PC-3 (cell line): ENCODE results near the gene PKNOX2. TPM values are rescaled to one million over a fixed set of nuclear protein-coding genes. Genes with fewer than 3 reads are reported as not detected.

Experiments
- ATAC-seq: fragments of 200-7000 bp; cut with Tn5 transposase; 2 replicates; pipeline ENCODE4 v1.9.1; 2020; ENCODE audit warnings: mild to moderate bottlenecking, moderate library complexity
- BruUV-seq: library from RNA; stranded (reverse); fragments of 400-500 nt; replicated peaks from 2 replicates; lab custom pipeline; 2021; lab: Mats Ljungman, UMichigan
- CTCF ChIA-PET: fragments of 300-600 bp; sonication (Branson Sonifier 250); formaldehyde crosslinking; loops from one replicate; lab custom pipeline; 2022; ENCODE audit warnings: antibody characterized with exemption; lab: Charles Lee
- POLR2A ChIA-PET: fragments of 300-600 bp; sonication (Branson Sonifier 250); formaldehyde crosslinking; loops from one replicate; lab custom pipeline; 2022; ENCODE audit warnings: antibody characterized with exemption; ENCODE audit not compliant: unreplicated experiment; lab: Charles Lee
- DNase-seq: peaks from one replicate; pipeline ENCODE4 v3.0.0-alpha.2; 2015
- H2AFZ ChIP-seq: fragments of 300-600 bp; sonication (generic); 2 replicates; pipeline ENCODE4 v1.6.0; 2016; ENCODE audit warnings: antibody characterized with exemption, low read length
- H3F3A ChIP-seq: fragments of 300-600 bp; sonication (generic); one replicate; pipeline ENCODE4 v1.6.0; 2017; ENCODE audit warnings: antibody characterized with exemption, low read length, control low read depth, mild to moderate bottlenecking; ENCODE audit not compliant: unreplicated experiment
- H3K27ac ChIP-seq: fragments of 300-600 bp; sonication (generic); 2 replicates; pipeline ENCODE4 v1.5.1; 2016; ENCODE audit warnings: mild to moderate bottlenecking, low read length
- H3K27me3 ChIP-seq: fragments of 300-600 bp; sonication (generic); 2 replicates; pipeline ENCODE4 v1.6.1; 2016; ENCODE audit warnings: low read length, mixed read lengths
- H3K36me3 ChIP-seq: fragments of 300-600 bp; sonication (generic); 2 replicates; pipeline ENCODE4 v1.6.1; 2016; ENCODE audit warnings: low read depth, mixed run types, low read length, mixed read lengths
- H3K4me1 ChIP-seq: fragments of 300-600 bp; sonication (generic); 2 replicates; pipeline ENCODE4 v1.5.1; 2016; ENCODE audit warnings: low read length; ENCODE audit not compliant: insufficient read depth
- H3K4me2 ChIP-seq: fragments of 300-600 bp; sonication (generic); 2 replicates; pipeline ENCODE4 v1.6.0; 2016; ENCODE audit warnings: low read length
- H3K4me3 ChIP-seq: fragments of 300-600 bp; sonication (generic); 2 replicates; pipeline ENCODE4 v1.5.1; 2016; ENCODE audit warnings: mild to moderate bottlenecking, low read length, mixed read lengths
- H3K79me2 ChIP-seq: fragments of 300-600 bp; sonication (generic); 2 replicates; pipeline ENCODE4 v1.6.1; 2017; ENCODE audit warnings: low read length, mixed read lengths
- H3K9ac ChIP-seq: fragments of 300-600 bp; sonication (generic); 2 replicates; pipeline ENCODE4 v1.6.0; 2016; ENCODE audit warnings: mild to moderate bottlenecking, low read length
- H3K9me2 ChIP-seq: fragments of 300-600 bp; sonication (generic); replicated peaks from 2 replicates; pipeline ENCODE4 v1.6.1; 2016; ENCODE audit warnings: mixed run types, low read length, mixed read lengths
- H3K9me3 ChIP-seq: fragments of 300-600 bp; sonication (generic); 2 replicates; pipeline ENCODE4 v1.6.1; 2016; ENCODE audit warnings: low read length, mixed read lengths
- H4K20me1 ChIP-seq: fragments of 300-600 bp; sonication (generic); 2 replicates; pipeline ENCODE4 v1.6.1; 2016; ENCODE audit warnings: low read length, mixed read lengths
- EZH2 ChIP-seq: fragments of 300-600 bp; sonication (generic); IDR thresholded peaks from one replicate; pipeline ENCODE4 v1.6.1; 2017; ENCODE audit warnings: antibody characterized with exemption, mild to moderate bottlenecking, low read length; ENCODE audit not compliant: unreplicated experiment
- EZH2phosphoT487 ChIP-seq: fragments of 300-600 bp; sonication (generic); IDR thresholded peaks from 2 replicates; pipeline ENCODE4 v1.6.1; 2018; ENCODE audit warnings: mild to moderate bottlenecking, antibody characterized with exemption, low read length, borderline replicate concordance
- intact Hi-C: fragments of 100-400 bp; cut with micrococcal nuclease; formaldehyde crosslinking; loops from 2 replicates; pipeline ENCODE4 v1.9.0; 2023
- total RNA-seq: library from RNA; depleted of rRNA; stranded (reverse); fragments of >200 nt; gene quantifications from 2 replicates; pipeline ENCODE4 v1.2.3, GENCODE V29; 2014
- TF ChIP-seq, protein P1 (sequence below): fragments of 300-600 bp; sonication (generic); conservative IDR thresholded peaks from 2 replicates; pipeline ENCODE4 v1.5.1; 2017; ENCODE audit warnings: antibody characterized with exemption, low read depth, mild to moderate bottlenecking, low read length

PKNOX2 gene
- total RNA-seq, 1 experiment from 2014 or later = not detected

DNA sequence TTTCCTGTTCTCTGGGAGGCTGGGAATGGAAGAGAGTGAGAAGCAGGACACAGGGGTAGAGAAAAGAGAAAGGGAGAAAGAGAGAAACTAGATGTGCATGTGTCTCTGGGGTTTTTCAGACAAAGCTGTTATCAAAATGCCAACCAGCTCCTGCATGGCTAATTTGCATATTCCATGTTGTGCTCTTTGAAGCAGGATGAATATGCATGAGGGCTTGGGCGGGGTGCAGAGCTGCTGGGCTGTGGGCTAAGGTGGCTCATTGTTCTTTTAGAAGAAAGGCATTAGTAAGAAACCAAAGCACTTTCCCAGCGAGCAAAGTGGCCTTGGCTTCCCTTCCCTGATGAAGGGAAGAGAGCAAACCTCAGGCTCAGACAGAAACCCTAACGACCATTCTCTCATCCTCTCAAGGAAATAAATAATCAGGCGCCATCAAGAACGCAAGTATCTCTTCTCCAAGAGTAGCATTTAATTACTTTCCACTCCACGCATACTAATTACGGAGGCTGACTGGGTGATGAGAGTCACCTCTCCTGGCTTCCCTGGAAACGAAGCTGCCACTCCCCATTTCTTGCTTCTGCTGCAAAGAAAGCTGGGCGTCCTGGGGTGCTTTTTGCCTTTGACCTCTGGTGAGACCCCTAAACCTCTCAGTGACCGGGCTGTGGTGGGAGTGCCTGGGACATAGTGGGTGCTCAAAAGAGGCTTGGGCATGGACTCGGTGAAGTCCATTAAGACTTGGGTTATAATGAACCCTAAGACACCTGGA, 277.3 kb downstream of the PKNOX2 start:
- H4K20me1 ChIP-seq = no peaks in the 10 kb centered on the region
- no peaks in the 10 kb centered on the region for H3K79me2 ChIP-seq
- ChIA-PET CTCF (no interaction called here), POLR2A (no interaction called here)
- no peak overlapping the region for H3K27ac ChIP-seq
- no peaks in the 10 kb centered on the region for H3K9me2 ChIP-seq
- TF ChIP-seq EZH2phosphoT487 (no peak), EZH2 (no peak)
- TF ChIP-seq, protein P1, sequence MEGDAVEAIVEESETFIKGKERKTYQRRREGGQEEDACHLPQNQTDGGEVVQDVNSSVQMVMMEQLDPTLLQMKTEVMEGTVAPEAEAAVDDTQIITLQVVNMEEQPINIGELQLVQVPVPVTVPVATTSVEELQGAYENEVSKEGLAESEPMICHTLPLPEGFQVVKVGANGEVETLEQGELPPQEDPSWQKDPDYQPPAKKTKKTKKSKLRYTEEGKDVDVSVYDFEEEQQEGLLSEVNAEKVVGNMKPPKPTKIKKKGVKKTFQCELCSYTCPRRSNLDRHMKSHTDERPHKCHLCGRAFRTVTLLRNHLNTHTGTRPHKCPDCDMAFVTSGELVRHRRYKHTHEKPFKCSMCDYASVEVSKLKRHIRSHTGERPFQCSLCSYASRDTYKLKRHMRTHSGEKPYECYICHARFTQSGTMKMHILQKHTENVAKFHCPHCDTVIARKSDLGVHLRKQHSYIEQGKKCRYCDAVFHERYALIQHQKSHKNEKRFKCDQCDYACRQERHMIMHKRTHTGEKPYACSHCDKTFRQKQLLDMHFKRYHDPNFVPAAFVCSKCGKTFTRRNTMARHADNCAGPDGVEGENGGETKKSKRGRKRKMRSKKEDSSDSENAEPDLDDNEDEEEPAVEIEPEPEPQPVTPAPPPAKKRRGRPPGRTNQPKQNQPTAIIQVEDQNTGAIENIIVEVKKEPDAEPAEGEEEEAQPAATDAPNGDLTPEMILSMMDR = no peak
- ATAC-seq (no peak), DNase-seq (no peak)
- H3K9me3 ChIP-seq = no peaks in the 10 kb centered on the region
- BruUV-seq = no TSS peak
- H2AFZ ChIP-seq = no peak overlapping the region
- no peak overlapping the region for H3K4me3 ChIP-seq
- intact Hi-C loops = no loop called here
- H3K27me3 ChIP-seq = peaks cover 43% of the 10 kb centered on the region
- H3K36me3 ChIP-seq = no peaks in the 10 kb centered on the region
- H3F3A ChIP-seq = no peaks in the 10 kb centered on the region
- no peak overlapping the region for H3K4me2 ChIP-seq
- no peaks in the 10 kb centered on the region for H3K4me1 ChIP-seq
- H3K9ac ChIP-seq = no peak overlapping the region

DNA sequence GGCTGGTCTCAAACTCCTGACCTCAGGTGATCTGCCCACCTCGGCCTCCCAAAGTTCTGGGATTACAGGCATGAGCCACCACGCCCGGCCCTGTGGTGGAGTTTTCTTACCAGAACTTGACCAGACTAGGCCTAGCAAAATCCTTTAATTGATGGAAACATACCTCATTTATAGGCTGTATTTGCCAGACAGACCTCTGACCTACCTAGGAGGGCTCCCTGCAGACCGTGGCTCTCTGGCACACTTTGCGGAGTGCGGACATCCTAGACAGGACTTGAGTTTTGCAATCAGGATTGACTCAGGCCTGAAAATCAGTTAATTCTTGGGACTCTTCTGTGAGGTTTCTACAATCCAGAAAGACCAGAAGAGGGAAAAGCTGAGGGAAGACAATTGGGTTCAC, 278.4 kb downstream of the PKNOX2 start:
- ChIA-PET CTCF (no interaction called here), POLR2A (no interaction called here)
- Histone ChIP-seq H3K4me1 (peaks cover 3% of the 10 kb centered on the region; the same call in 1 of the 2 replicates), H3F3A (no peaks in the 10 kb centered on the region), H3K79me2 (no peaks in the 10 kb centered on the region), H3K9me3 (no peaks in the 10 kb centered on the region), H2AFZ (no peak overlapping the region), H3K4me2 (no peak overlapping the region), H4K20me1 (no peaks in the 10 kb centered on the region), H3K4me3 (no peak overlapping the region), H3K9me2 (no peaks in the 10 kb centered on the region), H3K36me3 (no peaks in the 10 kb centered on the region), H3K27me3 (peaks cover 37% of the 10 kb centered on the region), H3K9ac (no peak overlapping the region), H3K27ac (no peak overlapping the region)
- no peak for TF ChIP-seq EZH2phosphoT487
- no peak for TF ChIP-seq EZH2
- TF ChIP-seq, protein P1 = no peak
- intact Hi-C loops = no loop called here
- no TSS peak for BruUV-seq
- ATAC-seq (no peak), DNase-seq (no peak)

DNA sequence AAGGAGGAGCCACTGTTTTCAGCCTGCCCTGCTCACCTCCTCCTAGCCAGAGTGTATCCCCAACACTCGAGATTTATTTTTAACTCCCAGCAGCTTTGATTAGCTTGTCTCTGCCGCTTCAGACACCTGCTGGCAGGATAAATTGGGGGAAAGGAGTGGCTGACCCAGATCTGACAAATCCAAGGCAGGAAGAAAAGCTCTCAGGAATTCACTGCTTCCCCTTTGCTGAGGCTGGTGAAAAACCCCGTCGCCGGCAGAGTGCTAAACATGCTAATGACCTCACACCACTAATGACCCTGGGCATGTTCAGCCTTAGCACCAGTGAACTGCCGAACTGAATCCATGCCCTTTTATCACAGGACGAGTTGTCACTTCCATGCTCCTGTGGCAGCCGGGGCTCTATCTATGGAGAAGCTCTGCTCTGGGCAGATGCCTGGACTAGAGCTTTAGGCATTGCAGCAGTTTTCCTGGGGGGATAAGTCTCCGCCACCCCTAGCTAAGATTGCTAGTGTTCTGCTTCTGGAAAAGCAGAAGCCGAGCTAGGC, 279.3 kb downstream of the PKNOX2 start:
- ChIA-PET CTCF (no interaction called here), POLR2A (no interaction called here)
- no TSS peak for BruUV-seq
- no peaks in the 10 kb centered on the region for H4K20me1 ChIP-seq
- intact Hi-C loops = no loop called here
- no peak overlapping the region for H3K9ac ChIP-seq
- no peak overlapping the region for H3K4me2 ChIP-seq
- peaks cover 12% of the 10 kb centered on the region; the same call in 1 of the 2 replicates for H3K4me1 ChIP-seq
- TF ChIP-seq, protein P1 = no peak
- TF ChIP-seq EZH2 (no peak), EZH2phosphoT487 (no peak)
- H3K9me3 ChIP-seq = no peaks in the 10 kb centered on the region
- DNase-seq = no peak
- no peak for ATAC-seq
- no peaks in the 10 kb centered on the region for H3K79me2 ChIP-seq
- H3K4me3 ChIP-seq = no peak overlapping the region
- H3K36me3 ChIP-seq = no peaks in the 10 kb centered on the region
- no peak overlapping the region for H2AFZ ChIP-seq
- H3K27ac ChIP-seq = no peak overlapping the region
- no peaks in the 10 kb centered on the region for H3F3A ChIP-seq
- H3K9me2 ChIP-seq = no peaks in the 10 kb centered on the region
- peaks cover 28% of the 10 kb centered on the region for H3K27me3 ChIP-seq
